Activated CD4-positive, alpha-beta memory T cell treated with anti-CD3 and anti-CD28 coated beads for 36 hours (primary cell): Measurements from ENCODE around the gene NUP35. TPM values are rescaled to one million over a fixed set of nuclear protein-coding genes. Genes with fewer than 3 reads are reported as not detected.

Source experiments
- CTCF ChIA-PET: fragments of 350-600 bp; sonication (Branson Sonifier 250); formaldehyde crosslinking; loops from one replicate; lab custom pipeline; 2021; ENCODE audit warnings: antibody characterized with exemption, inconsistent platforms; lab: Charles Lee
- POLR2A ChIA-PET: fragments of 350-600 bp; sonication (Branson Sonifier 250); formaldehyde crosslinking; loops from one replicate; lab custom pipeline; 2021; ENCODE audit warnings: antibody characterized with exemption; lab: Charles Lee
- DNase-seq: peaks from one replicate; pipeline ENCODE4 v3.0.0-alpha.2; 2020
- H3K27ac Mint-ChIP-seq: one replicate; pipeline ENCODE4 v1.8.0; 2021; ENCODE audit warnings: mixed read lengths
- H3K27me3 Mint-ChIP-seq: one replicate; pipeline ENCODE4 v1.8.0; 2021; ENCODE audit warnings: mixed read lengths
- H3K36me3 Mint-ChIP-seq: one replicate; pipeline ENCODE4 v1.8.0; 2021; ENCODE audit warnings: mixed read lengths
- H3K4me1 Mint-ChIP-seq: one replicate; pipeline ENCODE4 v1.8.0; 2021; ENCODE audit warnings: low read depth, mixed read lengths
- H3K4me3 Mint-ChIP-seq: one replicate; pipeline ENCODE4 v1.8.0; 2021; ENCODE audit warnings: mild to moderate bottlenecking, mixed read lengths
- H3K9me3 Mint-ChIP-seq: one replicate; pipeline ENCODE4 v1.8.0; 2021; ENCODE audit warnings: mixed read lengths
- intact Hi-C: fragments of 100-400 bp; cut with micrococcal nuclease; formaldehyde crosslinking; loops from one replicate; pipeline ENCODE4 v1.15.1; 2023
- total RNA-seq, 2 experiments: library from RNA; stranded (reverse); gene quantifications; one replicate each; pipeline ENCODE4 v1.2.3, GENCODE V29; 2021

The NUP35 gene
- total RNA-seq, 2 experiments from 2014 or later = 27.6 to 31.7 TPM

GRCh38 chr2:183105402-183106134, 18.7 kb upstream of the NUP35 start:
- ChIA-PET CTCF (no interaction called here), POLR2A (no interaction called here)
- H3K9me3 Mint-ChIP-seq = no peaks in the 10 kb centered on the region

GRCh38 chr2:183112577-183112976, 11.7 kb upstream of the NUP35 start:
- H3K4me1 Mint-ChIP-seq = no peaks in the 10 kb centered on the region
- intact Hi-C loops = no loop called here
- H3K27ac Mint-ChIP-seq = no peak overlapping the region
- H3K36me3 Mint-ChIP-seq = no peaks in the 10 kb centered on the region
- POLR2A ChIA-PET = interaction anchor here (0.6 kb wide), 1 partner anchor 40 kb away, joined by 3 read pairs; no protein-coding TSS in a partner anchor
- no peaks in the 10 kb centered on the region for H3K9me3 Mint-ChIP-seq
- CTCF ChIA-PET = no interaction called here
- H3K27me3 Mint-ChIP-seq = peaks cover 8% of the 10 kb centered on the region
- H3K4me3 Mint-ChIP-seq = no peak overlapping the region
- no peak for DNase-seq

More at GRCh38 chr2:183105402-183106134, 18.7 kb upstream of the NUP35 start:
- DNase-seq = no peak
- Mint-ChIP-seq H3K4me1 (no peaks in the 10 kb centered on the region), H3K4me3 (no peak overlapping the region), H3K36me3 (no peaks in the 10 kb centered on the region), H3K27me3 (peaks cover 6% of the 10 kb centered on the region), H3K27ac (no peak overlapping the region)
- intact Hi-C loops = no loop called here

GRCh38 chr2:183113630-183114029, 10.6 kb upstream of the NUP35 start:
- CTCF ChIA-PET = no interaction called here
- Mint-ChIP-seq H3K4me1 (no peaks in the 10 kb centered on the region), H3K27ac (no peak overlapping the region), H3K27me3 (peaks cover 10% of the 10 kb centered on the region), H3K36me3 (no peaks in the 10 kb centered on the region), H3K9me3 (no peaks in the 10 kb centered on the region), H3K4me3 (no peak overlapping the region)
- DNase-seq = no peak
- intact Hi-C loops = no loop called here
- POLR2A ChIA-PET = no interaction called here

GRCh38 chr2:183117226-183117625, 7.0 kb upstream of the NUP35 start:
- no peak for DNase-seq
- ChIA-PET CTCF (no interaction called here), POLR2A (no interaction called here)
- intact Hi-C loops = no loop called here
- H3K9me3 Mint-ChIP-seq = no peaks in the 10 kb centered on the region
- peaks cover 10% of the 10 kb centered on the region for H3K27me3 Mint-ChIP-seq
- H3K27ac Mint-ChIP-seq = no peak overlapping the region
- H3K4me1 Mint-ChIP-seq = no peaks in the 10 kb centered on the region
- no peaks in the 10 kb centered on the region for H3K36me3 Mint-ChIP-seq
- no peak overlapping the region for H3K4me3 Mint-ChIP-seq

- Mint-ChIP-seq H3K4me1 (peaks cover 26% of the 10 kb centered on the region), H3K36me3 (peaks cover 5% of the 10 kb centered on the region), H3K9me3 (no peaks in the 10 kb centered on the region), H3K27ac (peak overlapping the region; percentile 97), H3K27me3 (peaks cover 3% of the 10 kb centered on the region), H3K4me3 (peak overlapping the region; percentile 94)
- DNase-seq = peak; percentile 11
- CTCF ChIA-PET = interaction anchor here (0.6 kb wide), 1 partner anchor 56 kb away, joined by 3 read pairs; no protein-coding TSS in a partner anchor
- intact Hi-C loops = no loop called here
- POLR2A ChIA-PET = interaction anchor here (0.7 to 0.8 kb wide), 2 partner anchors 32 to 35 kb away, joined by 3 read pairs; no protein-coding TSS in a partner anchor
Measured at GRCh38 chr2:183123117-183123958, 905 bp upstream of the NUP35 start.

- ChIA-PET POLR2A (interaction anchor here (0.8 kb wide), 1 partner anchor 32 kb away, joined by 3 read pairs; no protein-coding TSS in a partner anchor), CTCF (interaction anchor here (0.6 kb wide), 1 partner anchor 56 kb away, joined by 3 read pairs; no protein-coding TSS in a partner anchor)
- Mint-ChIP-seq H3K36me3 (peaks cover 8% of the 10 kb centered on the region), H3K27me3 (peaks cover 3% of the 10 kb centered on the region), H3K9me3 (no peaks in the 10 kb centered on the region), H3K27ac (peak overlapping the region; percentile 97), H3K4me1 (peaks cover 26% of the 10 kb centered on the region), H3K4me3 (peak overlapping the region; percentile 94)
- intact Hi-C loops = loop anchor here (1.0 kb wide), 3 partner anchors 46 to 409 kb away; partner anchors contain the start of genes DUSP19 and NCKAP1
- DNase-seq = no peak
Measured at GRCh38 chr2:183123959-183124221, 353 bp upstream of the NUP35 start.

GRCh38 chr2:183124957-183125255, 663 bp downstream of the NUP35 start:
- DNase-seq = no peak
- POLR2A ChIA-PET = interaction anchor here (0.5 kb wide), 1 partner anchor 13 kb away, joined by 3 read pairs; no protein-coding TSS in a partner anchor
- Mint-ChIP-seq H3K27ac (peak overlapping the region; percentile 97), H3K9me3 (no peaks in the 10 kb centered on the region), H3K4me3 (peak overlapping the region; percentile 94), H3K4me1 (peaks cover 30% of the 10 kb centered on the region), H3K36me3 (peaks cover 12% of the 10 kb centered on the region), H3K27me3 (no peaks in the 10 kb centered on the region)
- intact Hi-C loops = loop anchor here (1.0 kb wide), 3 partner anchors 47 to 410 kb away; partner anchors contain the start of genes DUSP19 and NCKAP1
- CTCF ChIA-PET = interaction anchor here (0.7 to 0.9 kb wide), 2 partner anchors 13 to 88 kb away, joined by 3 read pairs; no protein-coding TSS in a partner anchor

- ChIA-PET CTCF (no interaction called here), POLR2A (no interaction called here)
- H3K27me3 Mint-ChIP-seq = no peaks in the 10 kb centered on the region
- no peak overlapping the region for H3K27ac Mint-ChIP-seq
- no peak for DNase-seq
- intact Hi-C loops = no loop called here
- H3K4me1 Mint-ChIP-seq = peaks cover 30% of the 10 kb centered on the region
- H3K36me3 Mint-ChIP-seq = peaks cover 15% of the 10 kb centered on the region
- peak overlapping the region; percentile 94 for H3K4me3 Mint-ChIP-seq
- H3K9me3 Mint-ChIP-seq = no peaks in the 10 kb centered on the region
Measured at GRCh38 chr2:183125659-183126341, 1.6 kb downstream of the NUP35 start.

- Mint-ChIP-seq H3K36me3 (peaks cover 20% of the 10 kb centered on the region), H3K27ac (no peak overlapping the region), H3K27me3 (no peaks in the 10 kb centered on the region), H3K4me3 (no peak overlapping the region), H3K4me1 (peaks cover 30% of the 10 kb centered on the region), H3K9me3 (no peaks in the 10 kb centered on the region)
- intact Hi-C loops = no loop called here
- ChIA-PET POLR2A (no interaction called here), CTCF (no interaction called here)
- DNase-seq = no peak
Measured at GRCh38 chr2:183126635-183127034, 2.4 kb downstream of the NUP35 start.

GRCh38 chr2:183134016-183134415, 9.8 kb downstream of the NUP35 start:
- no peak for DNase-seq
- peaks cover 36% of the 10 kb centered on the region for H3K36me3 Mint-ChIP-seq
- intact Hi-C loops = no loop called here
- no peak overlapping the region for H3K4me3 Mint-ChIP-seq
- H3K27ac Mint-ChIP-seq = no peak overlapping the region
- no peaks in the 10 kb centered on the region for H3K27me3 Mint-ChIP-seq
- H3K4me1 Mint-ChIP-seq = peaks cover 5% of the 10 kb centered on the region
- no peaks in the 10 kb centered on the region for H3K9me3 Mint-ChIP-seq
- ChIA-PET CTCF (no interaction called here), POLR2A (no interaction called here)

- peaks cover 4% of the 10 kb centered on the region for H3K4me1 Mint-ChIP-seq
- no peak overlapping the region for H3K4me3 Mint-ChIP-seq
- no peak overlapping the region for H3K27ac Mint-ChIP-seq
- ChIA-PET POLR2A (no interaction called here), CTCF (no interaction called here)
- intact Hi-C loops = no loop called here
- H3K9me3 Mint-ChIP-seq = peaks cover 5% of the 10 kb centered on the region
- H3K36me3 Mint-ChIP-seq = peaks cover 58% of the 10 kb centered on the region
- no peak for DNase-seq
- H3K27me3 Mint-ChIP-seq = no peaks in the 10 kb centered on the region
Measured at GRCh38 chr2:183148955-183149354, 24.7 kb downstream of the NUP35 start.

- Mint-ChIP-seq H3K4me3 (no peak overlapping the region), H3K27me3 (no peaks in the 10 kb centered on the region), H3K36me3 (peaks cover 58% of the 10 kb centered on the region), H3K9me3 (peaks cover under 1% of the 10 kb centered on the region), H3K27ac (no peak overlapping the region), H3K4me1 (peaks cover 4% of the 10 kb centered on the region)
- ChIA-PET POLR2A (no interaction called here), CTCF (no interaction called here)
- no peak for DNase-seq
- intact Hi-C loops = no loop called here
Measured at GRCh38 chr2:183149489-183149888, 25.2 kb downstream of the NUP35 start.
